KG1 (cell line): ENCODE data around the gene GOLGA1.
"Not testable (repeated sequence)": the region's sequence is repeated elsewhere in the genome, so short reads cannot be mapped to it uniquely, and the experiment has no call there.

Source experiments
- DNase-seq: peaks from one replicate; lab custom pipeline; 2025; lab: John Stamatoyannopoulos, UW

The GOLGA1 gene

DNA sequence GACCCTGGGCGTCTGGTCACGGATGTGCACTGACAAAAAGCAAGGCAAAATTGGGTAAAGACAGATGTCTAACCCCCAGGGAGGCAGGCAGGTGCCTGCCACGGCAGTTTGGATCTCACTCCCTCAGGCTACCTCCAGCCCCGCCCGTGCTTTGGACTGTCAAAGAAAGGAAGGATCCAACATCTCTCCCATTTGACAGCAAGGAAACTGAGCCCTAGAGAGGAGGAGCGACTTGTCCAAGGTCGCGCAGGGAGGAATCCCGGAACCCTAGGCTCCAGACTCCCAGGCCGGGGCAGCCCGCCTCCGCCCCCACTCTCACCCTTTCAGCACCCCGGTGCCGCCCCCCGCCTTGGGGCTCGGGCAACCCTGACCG is 376 bp downstream of the GOLGA1 start:
- DNase-seq = no peak

DNA sequence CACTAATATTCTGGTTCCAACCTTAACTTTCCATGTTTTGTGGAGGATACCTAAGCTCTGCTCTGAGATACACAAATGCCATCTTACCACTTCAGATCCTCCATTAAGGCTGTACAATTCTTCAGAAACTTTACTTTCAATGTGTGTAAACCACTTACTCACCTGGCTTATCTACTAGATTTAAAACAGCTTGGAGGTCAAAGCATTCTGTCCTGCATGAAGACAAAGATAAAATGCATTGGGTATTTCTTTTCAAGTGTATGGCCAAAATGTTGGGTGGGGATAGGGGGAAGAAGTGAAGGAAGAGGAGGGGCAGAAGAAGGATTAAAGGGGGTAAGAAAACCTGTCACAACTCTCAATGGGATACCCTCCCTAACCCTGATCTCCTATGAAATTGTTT is 939 bp downstream of the GOLGA1 start:
- no peak for DNase-seq

DNA sequence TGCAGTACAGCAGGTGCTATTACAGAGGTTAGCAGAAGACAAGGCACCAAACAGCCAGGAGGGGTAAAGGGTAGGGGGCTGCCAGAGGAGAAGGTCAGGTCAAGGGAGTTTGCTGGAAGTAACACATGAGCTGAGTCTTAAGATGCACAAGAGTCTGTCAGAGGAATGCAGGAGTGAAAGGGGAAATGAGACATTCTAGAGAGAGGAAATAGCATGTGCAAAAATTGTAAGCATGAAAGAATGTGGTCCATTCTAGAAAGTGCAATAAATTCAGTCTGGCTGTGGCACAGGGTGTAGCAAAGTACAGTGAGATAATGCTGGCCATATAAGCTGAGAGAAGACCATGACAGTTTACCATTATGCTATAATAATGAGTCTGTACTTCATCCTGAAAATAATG is 6.6 kb downstream of the GOLGA1 start:
- no peak for DNase-seq

DNA sequence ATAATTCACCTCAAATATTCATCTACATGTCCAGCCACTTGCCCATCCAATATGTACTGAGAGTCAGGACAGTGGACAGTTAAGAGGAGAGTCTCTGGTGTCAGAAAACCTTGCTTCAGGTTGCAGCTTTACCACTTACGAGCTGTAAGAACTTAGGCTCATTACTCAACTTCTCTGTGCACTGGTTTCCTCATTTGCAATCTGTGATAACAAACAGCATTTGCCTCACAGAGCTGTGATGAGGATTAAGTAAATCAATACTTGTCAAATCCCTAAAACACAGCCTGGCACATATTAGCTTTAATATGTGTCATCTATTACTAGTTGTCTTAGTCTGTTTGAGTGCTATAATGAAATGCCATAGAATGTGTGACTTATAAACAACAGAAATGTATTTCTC is 8.6 kb downstream of the GOLGA1 start:
- DNase-seq = no peak

DNA sequence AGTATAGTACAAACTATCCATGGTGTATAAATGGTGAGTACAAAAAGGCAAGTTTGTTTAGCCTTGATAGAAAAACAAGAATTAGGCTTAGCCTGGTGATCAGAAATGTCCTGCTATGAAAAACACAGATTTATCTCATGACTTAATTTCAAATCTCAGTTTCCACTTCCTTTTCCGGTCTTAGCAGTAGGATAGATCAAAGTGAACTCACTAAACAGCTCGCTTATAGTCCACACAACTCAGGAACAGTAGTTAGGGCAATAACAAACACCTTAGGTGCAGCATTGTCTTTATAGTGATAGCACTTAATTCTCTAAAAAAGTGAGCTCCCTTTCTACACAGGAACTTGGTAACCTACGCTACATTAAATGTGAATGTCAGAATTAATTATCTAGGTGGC is 11.4 kb downstream of the GOLGA1 start:
- no peak for DNase-seq

DNA sequence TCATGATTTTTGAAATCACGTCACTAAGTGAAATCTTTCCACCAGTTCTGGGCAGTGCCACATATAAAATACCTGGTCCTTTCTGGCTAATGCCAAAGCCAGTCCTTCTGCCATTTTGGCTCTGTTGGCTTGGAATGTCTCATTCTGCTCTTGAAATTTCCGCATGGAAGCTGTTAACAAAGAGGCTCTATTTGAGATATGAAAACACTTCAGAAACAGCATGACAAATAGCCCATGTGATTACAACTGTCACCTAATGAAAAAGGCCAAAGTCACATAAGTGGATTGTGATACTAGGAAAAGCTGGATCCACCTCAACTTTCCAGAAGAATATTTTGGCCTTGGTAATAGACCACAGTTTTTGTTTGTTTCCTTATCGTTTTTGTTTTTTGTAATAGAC is 12.8 kb downstream of the GOLGA1 start:
- DNase-seq = no peak

DNA sequence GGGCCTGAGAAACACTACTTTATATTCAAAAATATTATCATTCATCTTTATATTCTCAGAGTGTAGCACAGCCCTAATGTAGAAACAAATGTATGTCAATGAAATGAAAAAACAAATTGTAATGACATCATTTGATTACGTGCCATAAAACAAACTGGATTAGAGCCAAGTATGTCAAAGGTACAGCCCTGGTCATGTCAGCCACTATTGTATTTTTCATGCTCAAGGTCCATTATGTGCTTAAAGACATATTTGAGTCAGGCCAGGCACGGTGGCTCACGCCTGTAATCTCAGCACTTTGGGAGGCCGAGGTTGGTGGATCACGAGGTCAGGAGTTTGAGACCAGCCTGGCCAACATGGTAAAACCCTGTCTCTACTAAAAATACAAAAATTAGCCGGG is 20.5 kb downstream of the GOLGA1 start:
- not testable (repeated sequence) for DNase-seq

DNA sequence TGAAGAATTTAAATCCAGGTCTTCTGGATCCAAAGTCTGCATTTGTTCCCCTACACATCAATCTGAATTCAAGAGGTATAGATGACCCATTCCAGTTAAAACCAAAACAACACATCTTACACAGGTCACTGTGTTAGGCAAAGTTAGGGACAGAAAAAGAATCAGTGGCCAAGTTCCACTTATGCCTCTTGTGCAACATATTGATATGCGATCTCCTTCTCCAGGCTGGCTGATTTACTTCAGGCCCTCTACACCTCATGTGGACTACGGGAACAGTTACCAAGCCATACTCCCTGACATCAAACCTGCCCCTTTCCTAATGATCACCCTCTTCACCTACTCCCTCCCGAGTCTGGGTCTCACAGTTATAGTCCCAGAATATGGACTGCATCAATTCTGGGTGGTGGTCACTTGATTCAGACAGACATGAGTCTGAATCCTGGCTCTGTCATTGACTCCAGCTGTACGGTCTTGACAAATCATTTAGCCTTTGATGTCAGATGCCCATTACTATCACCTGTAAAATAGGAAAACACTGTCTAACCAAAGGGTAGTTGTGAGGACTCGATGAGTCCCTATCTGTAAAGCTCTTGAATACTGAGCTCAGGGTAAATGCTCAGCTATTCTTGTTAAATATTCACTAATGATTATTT is 26.0 kb downstream of the GOLGA1 start:
- DNase-seq = no peak

DNA sequence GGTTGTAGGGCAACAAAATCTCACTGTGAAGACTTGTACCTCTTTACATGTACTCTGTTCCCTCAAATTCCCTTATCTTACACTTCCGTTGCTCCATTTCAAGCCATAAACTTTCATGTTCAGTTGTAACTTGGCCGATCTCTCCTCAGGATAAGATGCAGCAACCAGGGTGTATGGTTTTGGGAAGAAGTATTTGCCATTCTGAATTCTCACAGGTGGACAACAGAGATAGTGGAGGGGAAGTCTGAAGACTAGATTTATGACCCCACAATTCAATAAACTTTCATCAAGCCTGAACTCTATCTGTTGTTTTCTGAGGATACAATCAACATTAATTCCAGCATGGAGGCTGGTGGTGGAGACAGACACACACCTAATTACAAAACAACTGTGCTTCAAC is 27.5 kb downstream of the GOLGA1 start:
- DNase-seq = no peak

DNA sequence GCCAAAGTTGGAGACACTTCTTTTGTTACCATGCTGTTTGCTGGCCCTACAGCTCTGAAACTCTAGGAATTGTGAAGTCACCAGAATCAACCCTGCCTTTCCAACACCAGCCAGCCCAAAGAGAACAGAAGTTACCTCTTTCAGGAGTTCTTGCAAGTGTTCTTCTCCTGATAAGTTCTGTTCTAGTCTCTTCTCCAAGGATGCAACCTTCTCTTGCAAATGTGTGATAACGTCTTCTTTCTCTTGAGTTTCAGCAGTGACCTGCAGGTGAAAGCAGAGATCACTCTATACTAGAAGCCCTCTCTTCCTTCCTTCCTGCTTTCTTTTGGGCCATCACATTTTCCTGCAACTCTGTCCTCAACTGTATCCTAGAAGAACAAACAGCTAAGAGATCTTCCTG is 29.1 kb downstream of the GOLGA1 start:
- DNase-seq = no peak

DNA sequence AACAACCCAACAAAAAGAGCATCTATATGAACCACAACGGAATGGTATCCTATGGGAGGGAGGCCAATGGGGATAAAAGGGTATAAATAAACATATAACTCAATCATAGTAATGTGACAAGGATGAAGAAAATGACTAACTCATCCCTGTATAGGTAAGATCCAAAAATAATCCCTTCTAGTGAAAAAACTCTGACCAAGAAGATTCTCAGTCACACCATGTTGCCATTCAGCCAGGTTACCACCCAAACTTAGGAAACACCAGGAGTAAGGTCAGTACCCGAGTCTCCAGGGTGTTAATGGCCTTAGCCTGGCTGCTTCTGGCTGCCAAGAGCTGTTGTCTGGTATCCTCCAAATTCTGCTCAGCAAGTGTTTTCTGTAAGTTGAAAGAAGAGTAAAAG is 32.8 kb downstream of the GOLGA1 start:
- DNase-seq = no peak

DNA sequence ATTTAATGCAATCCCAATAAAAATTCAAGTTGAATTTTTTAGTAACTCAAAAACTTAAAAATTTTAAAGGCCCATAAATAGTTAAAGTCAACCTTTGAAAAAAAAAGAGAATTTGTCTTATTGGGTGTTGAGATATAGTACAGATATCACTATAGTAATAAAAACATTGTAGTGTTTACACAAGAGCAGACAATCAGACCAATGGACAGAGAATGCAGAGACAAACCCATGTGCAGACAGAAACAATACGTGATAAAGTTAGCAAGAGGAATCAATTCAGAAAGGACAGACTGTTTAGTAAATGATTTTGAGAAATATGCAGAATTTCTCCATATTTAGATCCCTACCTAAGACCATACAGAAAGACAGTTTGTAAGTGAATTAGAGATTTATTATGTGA is 33.9 kb downstream of the GOLGA1 start:
- DNase-seq = no peak

DNA sequence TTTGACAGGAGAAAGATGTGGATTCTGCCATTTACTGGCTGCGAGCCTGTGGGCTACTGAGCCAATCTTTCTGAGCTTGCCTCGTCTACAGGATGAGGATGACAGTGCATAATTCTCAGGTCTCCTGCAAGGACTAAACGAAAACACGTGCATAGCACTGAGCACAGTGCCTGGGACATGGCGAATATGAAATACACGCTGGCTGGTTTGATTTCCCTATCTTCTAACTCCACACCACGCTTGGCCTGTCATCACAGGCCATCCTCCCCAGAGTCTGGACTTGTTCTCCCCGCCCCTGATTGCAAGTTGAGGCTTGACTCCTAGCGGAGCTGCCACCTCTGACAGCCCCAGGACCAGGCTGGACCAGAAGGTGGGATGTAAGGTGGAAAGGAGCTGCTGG is 41.0 kb downstream of the GOLGA1 start:
- DNase-seq = no peak

DNA sequence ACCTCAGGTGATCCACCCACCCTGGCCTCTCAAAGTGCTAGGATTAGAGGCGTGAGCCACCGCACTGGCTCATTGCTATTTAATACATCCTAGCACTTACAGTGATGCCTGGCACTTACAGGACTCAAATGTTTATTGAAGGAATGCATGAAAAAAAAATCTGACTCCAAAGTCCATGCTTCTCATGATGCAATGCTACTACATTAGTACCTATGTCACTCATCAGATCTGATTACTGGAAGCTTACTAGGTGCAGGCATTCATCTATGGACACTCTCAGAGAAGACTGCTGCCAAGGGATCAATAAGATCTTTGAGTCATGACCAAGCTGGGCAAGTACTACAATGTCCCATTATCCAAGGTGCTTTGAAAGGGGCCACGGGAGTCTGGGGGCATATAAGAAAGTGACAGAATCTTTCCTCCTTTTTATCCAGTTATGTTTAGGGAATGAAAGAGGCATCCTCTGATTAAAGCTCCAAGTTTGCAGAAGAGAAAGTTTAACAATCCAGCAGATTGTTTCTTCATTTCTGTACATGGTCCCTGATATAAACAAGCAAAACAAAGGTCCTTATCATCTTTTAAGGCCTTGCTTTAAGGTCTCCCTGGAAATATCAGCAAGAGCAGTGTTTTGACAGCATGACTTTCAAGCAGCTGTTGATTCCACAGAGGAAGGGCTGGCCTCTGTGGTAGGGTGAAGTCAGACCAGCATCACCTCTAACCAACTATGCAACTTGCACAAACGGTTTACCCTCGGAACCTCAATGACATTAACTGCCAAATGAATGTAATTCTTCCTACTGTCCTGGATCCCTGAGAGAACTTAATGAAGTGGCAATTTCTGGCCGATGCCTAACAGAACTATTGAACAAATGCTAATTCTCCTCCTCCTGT is 43.1 kb downstream of the GOLGA1 start:
- DNase-seq = no peak

DNA sequence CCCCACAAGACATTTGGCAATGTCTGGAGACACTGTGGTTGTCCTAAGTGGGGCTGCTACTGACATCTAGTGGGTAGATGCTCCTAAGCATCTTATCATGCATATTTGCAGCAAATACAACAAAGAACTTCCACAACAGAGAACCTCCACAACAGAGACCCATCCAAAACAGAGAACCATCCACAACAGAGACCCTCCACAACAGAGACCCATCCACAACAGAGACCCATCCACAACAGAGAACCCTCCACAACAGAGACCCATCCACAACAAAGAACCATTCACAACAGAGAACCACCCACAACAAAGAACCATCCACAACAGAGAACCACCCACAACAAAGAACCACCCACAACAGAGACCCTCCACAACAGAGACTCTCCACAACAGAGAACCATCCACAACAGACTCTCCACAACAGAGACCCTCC is 46.1 kb downstream of the GOLGA1 start:
- DNase-seq = peak; percentile 20

DNA sequence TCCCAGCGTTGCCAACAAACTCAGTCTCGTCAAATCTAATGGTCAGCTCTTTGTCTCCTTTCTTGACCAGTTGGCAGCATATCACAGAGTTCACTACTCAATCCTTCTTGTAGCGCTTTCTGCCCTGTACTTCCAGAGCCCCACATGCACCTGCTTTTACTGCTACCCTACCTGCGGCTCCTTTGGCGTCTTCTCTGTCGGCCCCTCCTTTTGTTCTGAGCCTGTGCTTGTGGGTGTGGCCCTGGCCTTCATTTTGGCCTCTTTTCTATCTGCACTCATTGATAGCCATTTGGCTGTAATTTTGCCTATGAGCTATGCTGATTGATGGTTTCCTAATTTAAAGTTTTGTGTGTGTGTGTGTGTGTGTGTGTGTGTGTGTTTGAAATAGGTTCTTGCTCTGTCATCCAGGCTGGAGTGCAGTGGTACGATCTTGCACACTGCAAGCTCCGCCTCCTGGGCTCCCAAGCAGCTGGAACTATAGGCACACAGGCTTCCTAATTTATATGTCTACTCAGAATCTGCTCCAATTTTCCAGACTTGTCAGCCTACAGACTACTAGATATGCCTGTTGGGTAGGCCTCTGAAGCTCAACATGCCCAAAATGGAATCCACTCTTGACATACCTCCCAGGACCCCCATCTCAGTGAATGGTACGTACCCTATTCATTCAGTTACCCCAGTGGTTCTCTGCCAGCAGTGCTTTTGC is 46.7 kb downstream of the GOLGA1 start:
- no peak for DNase-seq

DNA sequence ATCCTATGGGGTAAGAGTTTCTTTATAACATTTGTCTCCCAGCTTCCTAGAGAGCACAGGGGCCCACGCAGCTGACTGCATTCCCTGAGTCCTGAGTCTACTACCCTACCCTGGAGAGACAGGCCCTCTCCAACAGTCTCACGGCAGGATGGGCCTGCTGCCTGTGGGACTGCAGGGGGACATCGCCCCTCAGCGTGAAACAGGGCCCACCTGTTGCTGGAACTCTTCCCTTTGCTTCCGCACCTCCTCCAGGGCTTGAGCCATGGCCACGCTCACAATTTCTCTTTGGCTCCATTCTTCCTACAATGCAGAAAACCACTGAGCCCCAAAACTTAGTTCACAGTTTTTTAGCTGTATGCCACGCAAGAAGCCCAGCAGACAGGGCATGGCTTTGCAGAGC is 50.7 kb downstream of the GOLGA1 start:
- DNase-seq = no peak

DNA sequence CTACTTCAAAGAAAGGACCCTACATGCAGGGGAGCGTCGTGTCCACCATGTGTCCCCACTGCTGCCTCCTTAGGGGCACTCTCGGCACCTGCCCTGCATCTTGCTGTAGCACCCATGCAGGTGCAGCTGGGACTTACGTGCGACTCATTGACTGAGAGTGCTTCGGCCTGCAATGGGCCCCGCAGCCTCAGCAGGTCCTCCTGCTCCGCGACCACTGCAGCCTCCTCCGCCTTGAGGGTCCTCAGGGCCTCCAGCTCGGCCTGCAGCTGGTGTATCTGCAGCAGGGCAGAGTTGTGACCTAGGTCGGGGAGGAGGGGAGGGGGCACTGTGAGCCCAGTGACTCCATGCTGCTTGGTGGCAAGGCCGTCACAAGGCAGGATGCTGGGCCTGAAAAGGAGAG is 51.9 kb downstream of the GOLGA1 start:
- DNase-seq = no peak

DNA sequence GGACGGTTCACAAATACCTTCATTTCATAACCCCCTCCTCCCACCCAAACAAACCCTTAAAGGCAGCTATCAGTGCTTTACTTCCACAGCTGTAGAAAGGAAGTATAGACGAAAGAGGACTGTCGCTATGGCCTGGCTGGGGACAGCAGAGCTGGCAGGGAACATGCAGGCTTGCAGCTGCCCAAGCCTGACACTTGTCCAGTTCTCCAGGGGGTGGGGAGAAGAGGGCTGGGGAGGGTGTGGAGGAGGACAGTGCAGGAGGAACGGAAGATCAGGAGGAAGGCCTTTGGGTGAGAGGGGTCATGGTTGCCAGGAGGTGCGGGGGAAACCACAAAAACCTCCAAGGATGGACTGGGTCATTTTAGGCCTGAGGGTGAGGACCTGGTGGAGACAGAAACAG is 53.1 kb downstream of the GOLGA1 start:
- DNase-seq = no peak

DNA sequence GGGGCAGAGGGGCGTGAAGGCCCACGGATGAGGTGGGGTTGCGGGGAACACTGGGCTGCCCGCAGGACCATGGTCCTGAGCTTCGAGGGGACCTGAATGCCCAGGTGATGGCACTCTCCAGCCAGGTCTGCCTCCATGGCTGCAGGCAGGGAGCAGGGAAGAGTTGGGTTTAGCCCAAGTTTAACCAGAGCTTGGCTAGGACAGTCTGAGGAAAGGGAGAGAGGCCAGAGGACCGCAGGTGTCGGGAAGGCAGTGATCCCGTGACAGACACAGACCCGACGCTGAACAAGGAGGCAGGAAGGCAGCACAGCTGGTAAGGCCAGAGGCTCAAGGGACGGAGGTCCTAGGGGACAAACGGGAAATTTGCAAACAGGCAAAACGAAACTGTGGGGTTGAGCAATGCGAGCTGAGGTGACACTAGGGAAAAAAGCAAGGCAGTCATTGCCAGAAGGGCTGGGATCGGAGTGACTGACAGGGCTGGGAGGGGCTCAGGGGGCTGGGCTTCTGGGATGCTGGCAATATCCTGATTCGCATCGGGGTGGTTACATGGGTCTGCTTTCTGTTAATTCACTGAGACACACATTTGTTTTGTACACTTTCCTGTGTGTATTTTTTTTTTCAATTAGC is 53.9 kb downstream of the GOLGA1 start:
- no peak for DNase-seq

DNA sequence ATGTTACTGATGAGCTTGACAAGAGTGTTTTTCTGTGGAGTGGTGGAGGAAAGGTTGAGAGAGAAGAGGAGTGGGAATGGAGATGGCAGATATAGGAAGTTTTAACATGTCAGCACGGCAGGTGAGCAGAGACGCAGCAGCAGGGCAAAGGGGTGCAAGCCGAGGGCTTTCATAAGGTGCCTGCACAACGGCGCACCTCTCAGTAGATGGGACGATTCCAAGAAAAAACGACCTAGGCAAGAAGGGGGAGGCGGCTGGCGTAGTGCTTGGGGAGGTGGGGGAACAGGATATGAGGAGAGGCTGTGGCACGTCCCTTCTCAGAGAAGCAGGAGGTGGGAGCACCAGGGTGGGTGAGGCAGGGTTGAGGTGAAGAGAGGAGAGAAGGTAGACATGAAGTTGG is 54.4 kb downstream of the GOLGA1 start:
- DNase-seq = no peak

DNA sequence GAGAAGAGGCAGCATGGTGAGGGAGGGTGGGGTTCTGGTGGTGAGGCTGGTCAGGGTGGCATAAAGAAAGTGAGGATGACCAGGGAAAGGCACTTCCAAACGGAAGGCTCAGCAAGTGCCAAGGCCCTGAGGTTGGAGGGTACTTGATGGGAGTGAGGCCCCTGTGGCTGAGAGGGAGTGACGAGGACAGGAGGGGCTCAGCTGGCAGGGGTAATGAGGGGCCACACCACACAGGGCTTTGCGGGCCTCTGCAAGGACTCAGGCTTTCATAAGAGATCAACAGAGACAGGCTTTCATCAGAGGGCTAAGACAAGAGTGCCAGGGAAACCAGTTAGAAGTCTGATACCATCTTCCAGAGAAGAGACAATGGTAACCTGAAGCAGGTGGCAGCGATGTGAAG is 55.3 kb downstream of the GOLGA1 start:
- no peak for DNase-seq

DNA sequence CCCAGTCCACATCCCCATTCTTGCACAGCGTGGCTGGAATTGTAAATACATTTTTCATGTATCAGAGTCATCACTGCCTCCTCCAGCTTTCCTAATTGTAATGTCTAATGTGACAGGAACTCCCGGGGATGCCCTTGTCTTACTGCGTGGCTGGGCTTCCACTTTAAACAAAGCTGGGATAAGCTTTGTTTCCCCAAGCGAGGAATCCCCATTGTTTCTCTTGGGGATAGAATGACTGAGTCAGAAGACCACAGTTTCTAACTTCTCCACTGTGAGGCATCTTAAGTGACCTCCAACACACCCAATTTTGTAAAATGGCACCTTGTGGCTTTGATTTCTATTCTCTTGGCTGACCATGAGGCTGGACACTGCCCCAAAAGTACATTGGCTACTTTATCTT is 56.5 kb downstream of the GOLGA1 start:
- no peak for DNase-seq
